Measurements from ENCODE around the gene SIX2. TPM values are rescaled to one million over a fixed set of nuclear protein-coding genes. Genes with fewer than 3 reads are reported as not detected.

Gene SIX2
- total and polyA plus RNA-seq, 9 of the 15 experiments (the other 6 are each of a cell fraction or from before 2014, with no cell fraction given) = not detected

GRCh38 chr2:44965684-44966083 is 43.6 kb downstream of the SIX2 start:
- ChIA-PET POLR2A (no interaction called here), CTCF (ENCODE audit: low intra/inter-chr PET ratio) (no interaction called here)
- FAIRE-seq (no peak), DNase-seq (ENCODE audit: extremely low read depth in 1 of 4, low spot score in 3 of 4) (no peak), ATAC-seq (no peak)
- Histone ChIP-seq H2AFZ (ENCODE audit: low read depth, low read length) (no peak overlapping the region), H3K9me1 (ENCODE audit: control insufficient read depth, insufficient read depth, low read length) (no peaks in the 10 kb centered on the region), H3K4me1 (replicated peaks in 1 of 2; ENCODE audit: control insufficient read depth in 2 of 2, insufficient read depth in 2 of 2, low read length in 2 of 2) (peaks cover 0 to 3% of the 10 kb centered on the region in 2 experiments; a peak in 2 of 5 replicates), H3K27ac (ENCODE audit: extremely low read depth, low read depth, low read length) (no peak overlapping the region), H3K27me3 (ENCODE audit: control insufficient read depth in 2 of 2, insufficient read depth in 2 of 2, low read length in 2 of 2) (peaks cover 0 to 47% of the 10 kb centered on the region in 2 experiments; a peak in 4 of 5 replicates), H4K20me1 (replicated peaks; ENCODE audit: control insufficient read depth, insufficient read depth, low read length) (no peaks in the 10 kb centered on the region; the same call in 1 of the 2 replicates), H3K9me3 (replicated peaks; ENCODE audit: control insufficient read depth, insufficient read depth, low read depth, low read length) (no peaks in the 10 kb centered on the region), H3K79me2 (ENCODE audit: control insufficient read depth, insufficient read depth, low read length) (no peaks in the 10 kb centered on the region), H3K4me2 (ENCODE audit: insufficient read depth, low read length) (no peak overlapping the region), H3K4me3 (no peak overlapping the region), H3K9ac (ENCODE audit: insufficient read depth in 1 of 2, low read depth in 2 of 2, low read length in 2 of 2) (no peak overlapping the region), H3K36me3 (ENCODE audit: control insufficient read depth, insufficient read depth, low read length) (no peaks in the 10 kb centered on the region)
- intact Hi-C loops (cut with micrococcal nuclease) = no loop called here
- no TSS peak for BruUV-seq (replicated peaks)
- WGBS (ENCODE audit: insufficient coverage, low coverage, missing lambda C conversion rate) = 24% methylated on average over 2 of the region's 2 CpGs
- in situ Hi-C loops (cut with MboI) = no loop called here
- 0 out of 2 replicates have a peak, but pooled peaks have one; percentile 13 for TF ChIP-seq EGR1 (conservative IDR thresholded peaks at IDR 0.05)
- no peak for TF ChIP-seq ZNF785 (CRISPR knock-in tag; IDR thresholded peaks at IDR 0.05)

- ATAC-seq = peak; percentile 69
- no peak overlapping the region for H3K4me3 ChIP-seq
- H3K4me2 ChIP-seq (ENCODE audit: insufficient read depth, low read length) = no peak overlapping the region
- no peak overlapping the region for H3K27ac ChIP-seq (ENCODE audit: extremely low read depth, low read depth, low read length)
- peak in 3 of 4 experiments; percentile 28 to 33 (median 32) for DNase-seq (ENCODE audit: extremely low read depth in 1 of 4, low spot score in 3 of 4)
- H3K9me3 ChIP-seq (replicated peaks; ENCODE audit: control insufficient read depth, insufficient read depth, low read depth, low read length) = no peaks in the 10 kb centered on the region
- no peaks in the 10 kb centered on the region for H3K9me1 ChIP-seq (ENCODE audit: control insufficient read depth, insufficient read depth, low read length)
- 2% methylated on average over 11 of the region's 16 CpGs for WGBS (ENCODE audit: insufficient coverage, low coverage, missing lambda C conversion rate)
- H3K4me1 ChIP-seq (replicated peaks in 1 of 2; ENCODE audit: control insufficient read depth in 2 of 2, insufficient read depth in 2 of 2, low read length in 2 of 2) = peaks cover 0 to 3% of the 10 kb centered on the region in 2 experiments; a peak in 2 of 5 replicates
- no peak overlapping the region for H2AFZ ChIP-seq (ENCODE audit: low read depth, low read length)
- no peaks in the 10 kb centered on the region for H3K36me3 ChIP-seq (ENCODE audit: control insufficient read depth, insufficient read depth, low read length)
- H4K20me1 ChIP-seq (replicated peaks; ENCODE audit: control insufficient read depth, insufficient read depth, low read length) = no peaks in the 10 kb centered on the region; the same call in 1 of the 2 replicates
- intact Hi-C loops (cut with micrococcal nuclease) = no loop called here
- in situ Hi-C loops (cut with MboI) = no loop called here
- CTCF ChIA-PET (ENCODE audit: low intra/inter-chr PET ratio) = no interaction called here
- POLR2A ChIA-PET = no interaction called here
- BruUV-seq (replicated peaks) = no TSS peak
- FAIRE-seq = no peak
- peaks cover 3 to 44% of the 10 kb centered on the region in 2 experiments; a peak in 4 of 5 replicates for H3K27me3 ChIP-seq (ENCODE audit: control insufficient read depth in 2 of 2, insufficient read depth in 2 of 2, low read length in 2 of 2)
- no peak overlapping the region for H3K9ac ChIP-seq (ENCODE audit: insufficient read depth in 1 of 2, low read depth in 2 of 2, low read length in 2 of 2)
- H3K79me2 ChIP-seq (ENCODE audit: control insufficient read depth, insufficient read depth, low read length) = no peaks in the 10 kb centered on the region
- TF ChIP-seq ELK1 (CRISPR knock-in tag; IDR thresholded peaks at IDR 0.05) = no peak
- TF ChIP-seq ZNF280A (IDR thresholded peaks at IDR 0.05; ENCODE audit: low read depth, partially characterized antibody) = no peak
- TF ChIP-seq, protein P1, sequence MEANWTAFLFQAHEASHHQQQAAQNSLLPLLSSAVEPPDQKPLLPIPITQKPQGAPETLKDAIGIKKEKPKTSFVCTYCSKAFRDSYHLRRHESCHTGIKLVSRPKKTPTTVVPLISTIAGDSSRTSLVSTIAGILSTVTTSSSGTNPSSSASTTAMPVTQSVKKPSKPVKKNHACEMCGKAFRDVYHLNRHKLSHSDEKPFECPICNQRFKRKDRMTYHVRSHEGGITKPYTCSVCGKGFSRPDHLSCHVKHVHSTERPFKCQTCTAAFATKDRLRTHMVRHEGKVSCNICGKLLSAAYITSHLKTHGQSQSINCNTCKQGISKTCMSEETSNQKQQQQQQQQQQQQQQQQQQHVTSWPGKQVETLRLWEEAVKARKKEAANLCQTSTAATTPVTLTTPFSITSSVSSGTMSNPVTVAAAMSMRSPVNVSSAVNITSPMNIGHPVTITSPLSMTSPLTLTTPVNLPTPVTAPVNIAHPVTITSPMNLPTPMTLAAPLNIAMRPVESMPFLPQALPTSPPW (CRISPR knock-in tag; IDR thresholded peaks at IDR 0.05) = peak; percentile 31; the same call in 1 of the 2 replicates
- no peak for TF ChIP-seq CBX2 (IDR thresholded peaks at IDR 0.05; ENCODE audit: insufficient read depth, low read length, poor library complexity, severe bottlenecking)
- TF ChIP-seq, protein P2, sequence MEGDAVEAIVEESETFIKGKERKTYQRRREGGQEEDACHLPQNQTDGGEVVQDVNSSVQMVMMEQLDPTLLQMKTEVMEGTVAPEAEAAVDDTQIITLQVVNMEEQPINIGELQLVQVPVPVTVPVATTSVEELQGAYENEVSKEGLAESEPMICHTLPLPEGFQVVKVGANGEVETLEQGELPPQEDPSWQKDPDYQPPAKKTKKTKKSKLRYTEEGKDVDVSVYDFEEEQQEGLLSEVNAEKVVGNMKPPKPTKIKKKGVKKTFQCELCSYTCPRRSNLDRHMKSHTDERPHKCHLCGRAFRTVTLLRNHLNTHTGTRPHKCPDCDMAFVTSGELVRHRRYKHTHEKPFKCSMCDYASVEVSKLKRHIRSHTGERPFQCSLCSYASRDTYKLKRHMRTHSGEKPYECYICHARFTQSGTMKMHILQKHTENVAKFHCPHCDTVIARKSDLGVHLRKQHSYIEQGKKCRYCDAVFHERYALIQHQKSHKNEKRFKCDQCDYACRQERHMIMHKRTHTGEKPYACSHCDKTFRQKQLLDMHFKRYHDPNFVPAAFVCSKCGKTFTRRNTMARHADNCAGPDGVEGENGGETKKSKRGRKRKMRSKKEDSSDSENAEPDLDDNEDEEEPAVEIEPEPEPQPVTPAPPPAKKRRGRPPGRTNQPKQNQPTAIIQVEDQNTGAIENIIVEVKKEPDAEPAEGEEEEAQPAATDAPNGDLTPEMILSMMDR (IDR thresholded peaks at IDR 0.05 in 2 of 3, conservative IDR thresholded peaks at IDR 0.05 in 1 of 3; ENCODE audit: insufficient read depth in 2 of 3, low read depth in 1 of 3, low read length in 3 of 3) = peak; percentile 14 to 53 (median 17); a peak in 3 of 6 replicates
Measured at GRCh38 chr2:44964752-44965236, 44.5 kb downstream of the SIX2 start.

Measured in K562 (cell line).